Measurements from ENCODE around the gene RNF223.

Gene RNF223

DNA sequence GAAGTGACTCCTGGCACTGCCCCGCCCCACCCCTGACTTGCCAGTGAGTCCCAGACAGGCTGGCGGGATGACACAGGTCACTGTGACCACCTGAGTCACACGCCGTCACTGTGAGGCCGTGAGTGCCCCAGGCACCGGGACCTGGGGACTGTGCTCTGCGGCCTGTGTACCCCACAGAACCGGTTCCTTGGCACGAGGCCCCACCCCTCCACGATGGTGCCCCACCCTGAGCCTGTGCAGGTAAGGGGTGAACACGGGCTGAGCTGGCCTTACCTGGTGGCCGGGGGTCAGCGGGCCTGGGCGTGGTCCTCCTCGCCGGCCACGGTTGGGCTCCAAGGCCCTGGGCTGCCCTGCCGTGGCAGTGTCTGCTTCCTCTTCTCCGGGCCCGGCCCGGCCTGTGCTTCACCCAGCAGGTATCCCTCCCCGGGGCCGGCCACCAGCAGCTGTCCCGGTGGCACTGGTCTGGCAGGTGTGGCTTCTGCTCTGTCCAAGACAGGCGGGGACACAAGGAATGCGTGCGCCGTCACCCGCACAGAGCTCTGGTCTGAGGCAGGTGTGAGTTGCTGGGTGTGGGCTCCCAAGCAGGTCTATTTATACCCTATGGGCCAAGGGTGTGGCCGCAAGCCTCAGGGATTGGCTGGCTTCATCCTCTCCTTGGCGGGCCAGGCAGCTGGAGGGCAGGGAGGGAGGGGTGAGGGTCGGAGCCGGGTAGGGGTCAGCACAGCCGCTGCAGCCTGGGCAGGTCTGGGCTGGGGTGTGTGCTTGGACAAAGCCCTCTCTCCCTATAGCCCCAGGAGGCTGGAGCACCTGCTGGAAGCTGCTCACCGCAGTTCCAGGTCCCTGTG is at the start of gene RNF223:
Gene RNF223, minus strand, starts transcription at position 564 of the 845 bp plus-strand sequence. CDS start 1,740 bp downstream, outside the sequence.
- H3K27me3 ChIP-seq (ENCODE audit: low read depth, low read length) = no peaks in the 10 kb centered on the region
- no peaks in the 10 kb centered on the region for H3K36me3 ChIP-seq (replicated peaks; ENCODE audit: low read depth, low read length)
- H3K4me2 ChIP-seq (ENCODE audit: low read length) = no peak within 1 kb of the TSS
- TF ChIP-seq, protein P1, sequence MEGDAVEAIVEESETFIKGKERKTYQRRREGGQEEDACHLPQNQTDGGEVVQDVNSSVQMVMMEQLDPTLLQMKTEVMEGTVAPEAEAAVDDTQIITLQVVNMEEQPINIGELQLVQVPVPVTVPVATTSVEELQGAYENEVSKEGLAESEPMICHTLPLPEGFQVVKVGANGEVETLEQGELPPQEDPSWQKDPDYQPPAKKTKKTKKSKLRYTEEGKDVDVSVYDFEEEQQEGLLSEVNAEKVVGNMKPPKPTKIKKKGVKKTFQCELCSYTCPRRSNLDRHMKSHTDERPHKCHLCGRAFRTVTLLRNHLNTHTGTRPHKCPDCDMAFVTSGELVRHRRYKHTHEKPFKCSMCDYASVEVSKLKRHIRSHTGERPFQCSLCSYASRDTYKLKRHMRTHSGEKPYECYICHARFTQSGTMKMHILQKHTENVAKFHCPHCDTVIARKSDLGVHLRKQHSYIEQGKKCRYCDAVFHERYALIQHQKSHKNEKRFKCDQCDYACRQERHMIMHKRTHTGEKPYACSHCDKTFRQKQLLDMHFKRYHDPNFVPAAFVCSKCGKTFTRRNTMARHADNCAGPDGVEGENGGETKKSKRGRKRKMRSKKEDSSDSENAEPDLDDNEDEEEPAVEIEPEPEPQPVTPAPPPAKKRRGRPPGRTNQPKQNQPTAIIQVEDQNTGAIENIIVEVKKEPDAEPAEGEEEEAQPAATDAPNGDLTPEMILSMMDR (IDR thresholded peaks at IDR 0.05; ENCODE audit: low read depth, low read length) = no peak
- no peak for TF ChIP-seq EZH2phosphoT487 (IDR thresholded peaks at IDR 0.05; ENCODE audit: low read depth)
- no peak within 1 kb of the TSS for H3K4me3 ChIP-seq (ENCODE audit: low read length)
- H3K27ac ChIP-seq (ENCODE audit: low read length) = no peak within 1 kb of the TSS
- no peaks in the 10 kb centered on the region for H3K9me3 ChIP-seq (ENCODE audit: insufficient read depth, low read length)
- H4K20me1 ChIP-seq (ENCODE audit: insufficient read depth, low read length) = no peaks in the 10 kb centered on the region
- H3K79me2 ChIP-seq (ENCODE audit: low read length) = no peaks in the 10 kb centered on the region
- H2AFZ ChIP-seq (ENCODE audit: low read depth, low read length) = no peak within 1 kb of the TSS
- 0 out of 2 replicates have a peak, but pooled peaks cover 3% of the 10 kb centered on the region for H3K4me1 ChIP-seq (ENCODE audit: low read length)
- H3K9ac ChIP-seq (ENCODE audit: low read length) = no peak within 1 kb of the TSS

DNA sequence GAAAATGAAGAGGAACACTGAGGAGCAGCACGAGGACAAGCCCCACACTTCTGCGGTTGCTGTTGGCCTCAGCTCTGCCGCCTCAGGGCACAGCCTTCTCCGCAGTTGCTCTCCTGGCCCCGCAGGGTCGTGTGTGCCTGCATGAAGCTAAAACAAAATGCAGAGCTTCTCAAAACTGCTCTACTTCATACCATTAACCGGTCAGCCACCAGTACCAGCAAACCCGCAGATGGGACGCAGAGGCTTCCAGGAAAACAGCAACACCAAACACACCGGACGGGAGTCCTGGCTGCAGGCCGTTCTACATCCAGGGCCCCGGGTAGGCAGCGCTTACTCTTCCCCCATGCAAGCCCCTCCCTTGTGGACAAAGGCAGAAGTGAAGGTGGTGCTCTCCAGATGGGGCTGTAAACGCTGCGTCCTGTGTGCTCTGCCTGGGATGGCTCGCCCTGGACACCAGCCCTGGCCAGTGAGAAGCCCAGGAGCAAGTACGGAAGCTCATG is 48.9 kb upstream of the RNF223 start:
- no peak overlapping the region for H3K4me3 ChIP-seq (ENCODE audit: low read length)
- peaks cover 5% of the 10 kb centered on the region; the same call in 1 of the 2 replicates for H3K4me1 ChIP-seq (ENCODE audit: low read length)
- no peak overlapping the region for H3K27ac ChIP-seq (ENCODE audit: low read length)
- H3K9ac ChIP-seq (ENCODE audit: low read length) = no peak overlapping the region
- no peaks in the 10 kb centered on the region for H3K36me3 ChIP-seq (replicated peaks; ENCODE audit: low read depth, low read length)
- no peaks in the 10 kb centered on the region for H3K79me2 ChIP-seq (ENCODE audit: low read length)
- no peaks in the 10 kb centered on the region; the same call in 1 of the 2 replicates for H3K27me3 ChIP-seq (ENCODE audit: low read depth, low read length)
- H3K9me3 ChIP-seq (ENCODE audit: insufficient read depth, low read length) = no peaks in the 10 kb centered on the region
- TF ChIP-seq, protein P1 (IDR thresholded peaks at IDR 0.05; ENCODE audit: low read depth, low read length) = no peak
- TF ChIP-seq EZH2phosphoT487 (IDR thresholded peaks at IDR 0.05; ENCODE audit: low read depth) = no peak
- no peak overlapping the region for H2AFZ ChIP-seq (ENCODE audit: low read depth, low read length)
- no peaks in the 10 kb centered on the region for H4K20me1 ChIP-seq (ENCODE audit: insufficient read depth, low read length)
- no peak overlapping the region for H3K4me2 ChIP-seq (ENCODE audit: low read length)

DNA sequence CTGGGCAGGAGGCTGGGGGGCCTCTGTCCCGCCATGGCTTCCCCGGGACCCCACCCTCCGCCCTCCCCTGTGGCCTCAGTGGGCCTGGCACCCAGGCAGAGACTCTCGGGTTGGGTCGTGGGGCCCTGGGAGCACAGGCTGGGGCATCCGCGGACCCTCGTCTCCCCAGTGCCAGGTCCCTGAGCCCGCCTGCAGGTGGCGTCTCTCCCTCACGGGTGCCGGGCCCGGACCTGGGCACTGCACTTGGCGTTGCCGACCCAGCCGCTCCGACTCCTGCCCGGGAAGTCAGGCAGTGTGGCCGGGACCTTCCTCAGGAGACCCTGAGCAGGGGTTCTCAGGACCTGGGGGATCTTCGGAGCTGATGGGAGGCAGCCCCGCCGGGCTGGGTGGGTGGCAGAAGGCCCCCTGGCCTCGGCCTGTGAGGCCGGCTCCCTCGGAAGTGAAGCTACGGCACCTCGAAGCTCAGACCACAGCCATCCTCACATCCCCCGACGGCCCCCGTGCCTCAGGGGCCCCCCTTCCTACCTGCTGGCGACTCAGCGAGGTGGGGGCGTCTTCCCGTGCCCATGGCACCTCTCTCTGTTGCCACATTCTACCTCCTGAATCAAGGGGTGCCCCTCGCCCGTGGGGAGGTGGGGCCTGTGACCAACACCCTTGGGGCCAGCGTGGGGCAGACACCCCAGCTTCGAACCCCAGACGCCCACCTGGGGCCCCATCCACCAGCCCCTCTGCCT is 48.1 kb upstream of the RNF223 start:
- H3K79me2 ChIP-seq (ENCODE audit: low read length) = no peaks in the 10 kb centered on the region
- peak overlapping the region; percentile 85 for H3K4me2 ChIP-seq (ENCODE audit: low read length)
- peak overlapping the region; percentile 79 for H2AFZ ChIP-seq (ENCODE audit: low read depth, low read length)
- no peak for TF ChIP-seq EZH2phosphoT487 (IDR thresholded peaks at IDR 0.05; ENCODE audit: low read depth)
- TF ChIP-seq, protein P1 (IDR thresholded peaks at IDR 0.05; ENCODE audit: low read depth, low read length) = peak; percentile 81
- H3K9me3 ChIP-seq (ENCODE audit: insufficient read depth, low read length) = no peaks in the 10 kb centered on the region
- H3K27ac ChIP-seq (ENCODE audit: low read length) = no peak overlapping the region
- peak overlapping the region; percentile 72 for H3K4me3 ChIP-seq (ENCODE audit: low read length)
- H3K9ac ChIP-seq (ENCODE audit: low read length) = peak overlapping the region; percentile 43
- H3K27me3 ChIP-seq (ENCODE audit: low read depth, low read length) = peaks cover 8% of the 10 kb centered on the region
- peaks cover 5% of the 10 kb centered on the region; the same call in 1 of the 2 replicates for H3K4me1 ChIP-seq (ENCODE audit: low read length)
- H3K36me3 ChIP-seq (replicated peaks; ENCODE audit: low read depth, low read length) = no peaks in the 10 kb centered on the region
- no peaks in the 10 kb centered on the region for H4K20me1 ChIP-seq (ENCODE audit: insufficient read depth, low read length)

All from OCI-LY3 (cell line).